ENCODE data around the gene ANKRD27. TPM values are rescaled to one million over a fixed set of nuclear protein-coding genes. Genes with fewer than 3 reads are reported as not detected.
A peak's percentile ranks its signal among the peaks of the same experiment; 100 is the strongest.
"Not testable (repeated sequence)": the region's sequence is repeated elsewhere in the genome, so short reads cannot be mapped to it uniquely, and the experiment has no call there.

The ANKRD27 gene
- total and polyA plus RNA-seq, 2 donors, result 32.6 to 33.6 TPM

GRCh38 chr19:32599258-32599657, 75.7 kb downstream of the ANKRD27 start:
- 77% methylated on average over 6 of the region's 6 CpGs for WGBS
- Histone ChIP-seq H3K36me3 (ENCODE audit: insufficient read depth) (peaks cover 11% of the 10 kb centered on the region), H3K4me3 (ENCODE audit: low read depth, low read length) (no peak overlapping the region), H3K4me1 (ENCODE audit: insufficient read depth) (no peaks in the 10 kb centered on the region), H3K27ac (ENCODE audit: low read depth) (no peak overlapping the region)
- DNase-seq (ENCODE audit: extremely low spot score), result no peak

- Histone ChIP-seq H3K27ac (ENCODE audit: low read depth) (no peak overlapping the region), H3K36me3 (ENCODE audit: insufficient read depth) (peaks cover 9% of the 10 kb centered on the region), H3K4me1 (ENCODE audit: insufficient read depth) (no peaks in the 10 kb centered on the region), H3K4me3 (ENCODE audit: low read depth, low read length) (no peak overlapping the region)
- WGBS, result 95% methylated on average over 11 of the region's 11 CpGs
- no peak for DNase-seq (ENCODE audit: extremely low spot score)
Observed at GRCh38 chr19:32598022-32598421, 77.0 kb downstream of the ANKRD27 start.

GRCh38 chr19:32595491-32595890, 79.5 kb downstream of the ANKRD27 start:
- no peaks in the 10 kb centered on the region for H3K4me1 ChIP-seq (ENCODE audit: insufficient read depth)
- H3K36me3 ChIP-seq (ENCODE audit: insufficient read depth), result peaks cover 9% of the 10 kb centered on the region
- no peak for DNase-seq (ENCODE audit: extremely low spot score)
- 96% methylated on average over 6 of the region's 6 CpGs for WGBS
- H3K4me3 ChIP-seq (ENCODE audit: low read depth, low read length), result no peak overlapping the region
- H3K27ac ChIP-seq (ENCODE audit: low read depth), result no peak overlapping the region

GRCh38 chr19:32594021-32594420, 81.0 kb downstream of the ANKRD27 start:
- WGBS, result 95% methylated on average over 2 of the region's 2 CpGs
- Histone ChIP-seq H3K4me3 (ENCODE audit: low read depth, low read length) (no peak overlapping the region), H3K27ac (ENCODE audit: low read depth) (no peak overlapping the region), H3K36me3 (ENCODE audit: insufficient read depth) (peaks cover 9% of the 10 kb centered on the region), H3K4me1 (ENCODE audit: insufficient read depth) (no peaks in the 10 kb centered on the region)
- DNase-seq (ENCODE audit: extremely low spot score), result no peak

GRCh38 chr19:32587747-32588504, 87.1 kb downstream of the ANKRD27 start:
- H3K4me3 ChIP-seq (ENCODE audit: low read depth, low read length); H3K27ac ChIP-seq (ENCODE audit: low read depth); DNase-seq (ENCODE audit: extremely low spot score); H3K36me3 ChIP-seq (ENCODE audit: insufficient read depth); H3K4me1 ChIP-seq (ENCODE audit: insufficient read depth): not testable (repeated sequence)
- WGBS, result 96% methylated on average over 6 of the region's 8 CpGs

GRCh38 chr19:32581705-32582179, 93.2 kb downstream of the ANKRD27 start:
- H3K27ac ChIP-seq (ENCODE audit: low read depth), result peak overlapping the region; percentile 88
- H3K4me1 ChIP-seq (ENCODE audit: insufficient read depth), result no peaks in the 10 kb centered on the region
- peaks cover 5% of the 10 kb centered on the region for H3K36me3 ChIP-seq (ENCODE audit: insufficient read depth)
- peak overlapping the region; percentile 80 for H3K4me3 ChIP-seq (ENCODE audit: low read depth, low read length)
- no peak for DNase-seq (ENCODE audit: extremely low spot score)
- WGBS, result 4% methylated on average over 27 of the region's 27 CpGs

- H3K4me3 ChIP-seq (ENCODE audit: low read depth, low read length), result peak within 1 kb of the TSS; percentile 80
- DNase-seq (ENCODE audit: extremely low spot score), result peak; percentile 83
- peak within 1 kb of the TSS; percentile 88 for H3K27ac ChIP-seq (ENCODE audit: low read depth)
- WGBS, result under 1% methylated on average over 81 of the region's 81 CpGs
- no peaks in the 10 kb centered on the region for H3K4me1 ChIP-seq (ENCODE audit: insufficient read depth)
- peaks cover 3% of the 10 kb centered on the region for H3K36me3 ChIP-seq (ENCODE audit: insufficient read depth)
Observed at GRCh38 chr19:32580901-32581704, 93.9 kb downstream of the ANKRD27 start, which contains the start of gene PDCD5. PDCD5 (plus strand) TSS chr19:32581190; CDS start chr19:32581262, 72 bp downstream.

GRCh38 chr19:32580353-32580900, 94.6 kb downstream of the ANKRD27 start:
- no peak overlapping the region for H3K27ac ChIP-seq (ENCODE audit: low read depth)
- 18% methylated on average over 22 of the region's 22 CpGs for WGBS
- DNase-seq (ENCODE audit: extremely low spot score), result no peak
- peak overlapping the region; percentile 80 for H3K4me3 ChIP-seq (ENCODE audit: low read depth, low read length)
- peaks cover 2% of the 10 kb centered on the region for H3K36me3 ChIP-seq (ENCODE audit: insufficient read depth)
- H3K4me1 ChIP-seq (ENCODE audit: insufficient read depth), result no peaks in the 10 kb centered on the region

GRCh38 chr19:32576790-32577189, 98.2 kb downstream of the ANKRD27 start:
- WGBS, result 68% methylated on average over 1 of the region's 1 CpG
- Histone ChIP-seq H3K36me3 (ENCODE audit: insufficient read depth) (no peaks in the 10 kb centered on the region), H3K27ac (ENCODE audit: low read depth) (no peak overlapping the region), H3K4me1 (ENCODE audit: insufficient read depth) (no peaks in the 10 kb centered on the region), H3K4me3 (ENCODE audit: low read depth, low read length) (no peak overlapping the region)
- no peak for DNase-seq (ENCODE audit: extremely low spot score)

- no peak overlapping the region for H3K4me3 ChIP-seq (ENCODE audit: low read depth, low read length)
- 50% methylated on average over 3 of the region's 3 CpGs for WGBS
- DNase-seq (ENCODE audit: extremely low spot score), result no peak
- H3K4me1 ChIP-seq (ENCODE audit: insufficient read depth), result no peaks in the 10 kb centered on the region
- H3K27ac ChIP-seq (ENCODE audit: low read depth), result no peak overlapping the region
- H3K36me3 ChIP-seq (ENCODE audit: insufficient read depth), result no peaks in the 10 kb centered on the region
Observed at GRCh38 chr19:32573492-32573794, 101.5 kb downstream of the ANKRD27 start.

- H3K4me1 ChIP-seq (ENCODE audit: insufficient read depth); DNase-seq (ENCODE audit: extremely low spot score); H3K4me3 ChIP-seq (ENCODE audit: low read depth, low read length); H3K27ac ChIP-seq (ENCODE audit: low read depth); H3K36me3 ChIP-seq (ENCODE audit: insufficient read depth): not testable (repeated sequence)
- 72% methylated on average over 21 of the region's 21 CpGs for WGBS
Observed at GRCh38 chr19:32572700-32573491, 102.1 kb downstream of the ANKRD27 start.

- H3K27ac ChIP-seq (ENCODE audit: low read depth); H3K4me3 ChIP-seq (ENCODE audit: low read depth, low read length); H3K4me1 ChIP-seq (ENCODE audit: insufficient read depth); H3K36me3 ChIP-seq (ENCODE audit: insufficient read depth); DNase-seq (ENCODE audit: extremely low spot score): not testable (repeated sequence)
- 86% methylated on average over 29 of the region's 36 CpGs for WGBS
Observed at GRCh38 chr19:32571471-32572075, 103.4 kb downstream of the ANKRD27 start.

All from urinary bladder (tissue), 4 donors.